Adipose tissue (tissue), 3 donors: Measurements from ENCODE around the gene MND1. TPM values are rescaled to one million over a fixed set of nuclear protein-coding genes. Genes with fewer than 3 reads are reported as not detected.

Source experiments
- H3K27ac ChIP-seq: one replicate; pipeline ENCODE4 v1.5.1; 2013; ENCODE audit warnings: low read depth, low read length
- WGBS, 3 donors: extraction: QIAGEN DNeasy Blood & Tissue Kit; methylation state at CpG; one replicate each; pipeline ENCODE4 v1.1.7; 2013; 5-methylcytosine and 5-hydroxymethylcytosine counted together
- polyA plus RNA-seq, 3 donors: library from polyadenylated mRNA; stranded (reverse); fragments of 200-250 nt; gene quantifications; one replicate each; pipeline ENCODE4 v1.2.3, GENCODE V29; 2013
- donor health status: healthy with polysubstance abuse.
- donor health status: Bipolar disorder and iron deficiency.
- donor health status: healthy.

MND1 gene
- polyA plus RNA-seq, 3 donors = 0.22 to 0.61 TPM; not detected in 1

DNA sequence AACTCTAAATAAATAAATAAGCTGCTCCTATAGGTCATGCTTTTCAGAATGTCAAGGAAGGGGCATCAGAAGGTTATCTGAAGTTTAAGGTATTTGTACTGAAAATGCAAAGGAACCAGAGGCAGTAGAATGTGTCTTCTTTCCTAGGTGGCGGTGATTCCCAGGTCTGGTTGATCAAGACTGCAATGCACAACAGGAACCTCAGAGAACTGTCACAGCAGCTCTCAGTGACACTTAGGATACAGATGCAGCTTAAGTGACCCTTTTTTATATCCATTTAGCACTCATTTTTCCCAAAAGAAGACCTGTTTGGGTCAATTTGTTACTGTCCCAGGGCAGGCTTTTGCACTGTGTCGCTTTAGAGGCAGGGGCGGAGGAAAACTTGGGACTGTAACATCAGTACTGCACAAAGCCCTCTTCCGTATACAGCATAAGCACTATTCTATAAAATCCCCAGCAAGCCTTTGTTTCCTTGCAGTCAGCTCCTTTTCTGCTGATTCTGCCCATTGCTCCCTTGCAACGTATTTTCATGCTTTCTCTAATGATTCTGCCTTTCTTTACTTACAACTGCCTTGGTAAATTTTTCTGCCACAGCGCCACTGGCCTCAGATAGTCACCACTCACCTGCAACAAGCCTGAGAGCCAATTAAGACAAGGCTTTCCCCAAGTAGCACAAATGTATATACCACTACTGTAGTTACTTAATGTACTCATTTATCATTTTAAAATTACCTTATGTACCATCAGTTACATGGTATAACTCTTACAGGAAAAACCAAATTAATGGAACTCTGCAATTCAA, 1.5 kb upstream of the MND1 start:
- no peak overlapping the region for H3K27ac ChIP-seq
- 88 to 96% (median 95%) methylated on average over 6 of the region's 6 CpGs for WGBS, 3 donors

- WGBS, 3 donors = 1 to 2% (median 1%) methylated on average over 43 to 44 of the region's 44 CpGs
- no peak overlapping the region for H3K27ac ChIP-seq
These were observed 809 bp downstream of the MND1 start for GRCh38 chr4:153345012-153345981.

GRCh38 chr4:153346031-153346430, 1.5 kb downstream of the MND1 start:
- H3K27ac ChIP-seq = no peak overlapping the region

DNA sequence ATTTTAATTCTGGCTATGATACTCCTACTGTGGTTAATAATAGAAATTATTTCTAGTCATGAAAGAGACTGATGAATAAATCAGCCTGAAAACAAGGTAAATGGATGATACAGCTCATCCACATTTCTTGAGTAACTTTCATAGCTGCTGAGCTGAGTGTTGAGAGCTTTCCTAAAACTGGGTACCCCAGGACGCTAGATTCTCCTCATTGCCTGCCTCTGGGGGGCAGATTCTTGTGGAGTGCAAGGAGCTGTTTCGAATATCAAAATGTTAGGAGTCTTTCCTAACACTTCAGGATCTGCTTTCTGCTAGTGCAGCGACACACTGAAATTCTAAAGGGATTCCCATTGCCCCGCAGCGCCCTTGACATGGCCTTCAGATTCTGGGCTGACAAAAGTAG, 2.1 kb downstream of the MND1 start:
- H3K27ac ChIP-seq = no peak overlapping the region
- WGBS, 3 donors = 82 to 88% (median 86%) methylated on average over 5 of the region's 5 CpGs

More at GRCh38 chr4:153346031-153346430, 1.5 kb downstream of the MND1 start:
- 25 to 71% (median 61%) methylated on average over 2 of the region's 2 CpGs for WGBS, 3 donors

- H3K27ac ChIP-seq = no peak overlapping the region
These were observed 2.6 kb downstream of the MND1 start for GRCh38 chr4:153347117-153347516.

- WGBS, 3 donors = 79 to 94% (median 83%) methylated on average over 4 of the region's 4 CpGs
- no peak overlapping the region for H3K27ac ChIP-seq
These were observed 3.5 kb downstream of the MND1 start for GRCh38 chr4:153348006-153348405.

- H3K27ac ChIP-seq = no peak overlapping the region
- WGBS, 3 donors = 94 to 100% (median 96%) methylated on average over 1 of the region's 1 CpG
These were observed 4.8 kb downstream of the MND1 start for GRCh38 chr4:153349206-153349805.

DNA sequence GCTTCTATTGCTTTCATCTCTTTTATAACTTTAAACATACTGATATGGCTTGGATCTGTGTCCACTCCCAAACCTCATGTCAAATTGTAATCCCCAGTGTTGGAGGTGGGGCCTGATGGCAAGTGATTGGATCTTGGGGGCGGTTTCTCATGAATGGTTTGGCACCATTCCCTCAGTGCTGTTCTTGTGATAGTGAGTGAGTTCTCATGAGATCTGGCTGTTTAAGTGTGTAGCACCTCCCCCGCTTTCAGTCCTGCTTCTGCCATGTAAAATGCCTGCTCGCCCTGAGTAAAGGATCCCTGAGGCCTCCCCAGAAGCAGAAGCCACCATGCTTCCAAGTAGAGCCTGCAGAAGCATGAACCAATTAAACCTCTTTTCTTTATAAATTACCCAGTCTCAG, 17.7 kb downstream of the MND1 start:
- WGBS, 3 donors = 61 to 80% (median 76%) methylated on average over 3 of the region's 3 CpGs

GRCh38 chr4:153364061-153364460, 19.6 kb downstream of the MND1 start:
- no peak overlapping the region for H3K27ac ChIP-seq
- WGBS, 3 donors = 98 to 99% (median 99%) methylated on average over 4 of the region's 4 CpGs

More for the DNA sequence above, 17.7 kb downstream of the MND1 start:
- H3K27ac ChIP-seq = no peak overlapping the region

DNA sequence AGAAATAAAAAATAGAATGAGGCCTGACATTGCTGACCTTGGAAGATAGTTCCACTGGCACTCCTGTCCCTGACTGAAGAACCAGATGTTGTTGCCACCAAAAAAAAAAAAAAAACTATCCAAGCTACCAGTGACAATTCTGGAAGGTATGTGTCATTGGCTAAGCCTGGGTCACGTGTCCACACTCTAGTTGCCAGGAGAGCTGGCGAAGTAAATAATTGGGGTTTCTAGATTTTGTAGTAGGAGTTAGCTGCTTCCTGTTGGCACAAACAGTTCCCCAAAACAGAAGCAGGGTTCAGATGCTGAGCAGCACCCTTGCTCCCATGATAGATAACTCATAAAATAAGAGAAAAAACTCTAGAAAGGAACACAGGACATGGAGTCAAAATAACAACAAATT, 20.5 kb downstream of the MND1 start:
- no peak overlapping the region for H3K27ac ChIP-seq
- WGBS, 3 donors = 88 to 96% (median 90%) methylated on average over 2 of the region's 2 CpGs

DNA sequence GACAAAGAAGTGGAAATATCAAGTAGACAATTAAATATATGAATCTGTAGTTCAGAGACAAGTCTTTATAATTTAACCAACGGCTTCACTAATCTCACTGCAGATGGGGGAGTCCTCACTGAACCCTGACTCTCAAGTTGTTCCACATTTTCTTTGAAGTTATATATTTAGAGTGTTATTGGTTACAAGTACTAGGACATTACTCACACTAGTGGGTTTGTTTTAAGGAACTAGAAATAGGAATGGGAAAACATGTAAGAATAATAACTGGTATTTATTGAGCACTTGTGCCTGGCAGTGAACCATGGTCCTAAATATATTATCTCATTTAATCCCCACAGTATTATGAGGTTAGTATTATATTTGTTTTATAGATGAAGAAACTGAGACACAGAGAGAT, 22.0 kb downstream of the MND1 start:
- 94 to 98% (median 97%) methylated on average over 1 of the region's 1 CpG for WGBS, 3 donors
- H3K27ac ChIP-seq = no peak overlapping the region

DNA sequence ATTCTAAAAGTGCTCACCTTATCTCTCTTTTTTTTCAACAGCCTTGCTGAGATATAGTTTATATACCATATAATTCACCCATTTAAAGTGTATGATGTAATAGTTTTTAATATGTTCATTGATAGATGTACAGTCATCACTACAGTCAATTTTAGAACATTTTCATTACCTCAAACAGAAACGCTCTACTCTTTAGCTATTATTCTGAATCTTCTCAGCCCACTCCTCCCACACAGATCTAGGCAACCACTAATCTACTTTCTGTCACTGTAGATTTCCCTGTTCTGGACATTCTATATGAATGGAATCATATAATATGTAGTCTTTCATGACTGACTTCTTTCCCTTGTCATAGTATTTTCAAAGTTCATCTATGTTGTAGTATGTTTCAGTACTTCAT, 22.6 kb downstream of the MND1 start:
- H3K27ac ChIP-seq = no peak overlapping the region
- WGBS, 3 donors = 87 to 97% (median 91%) methylated on average over 1 of the region's 1 CpG

DNA sequence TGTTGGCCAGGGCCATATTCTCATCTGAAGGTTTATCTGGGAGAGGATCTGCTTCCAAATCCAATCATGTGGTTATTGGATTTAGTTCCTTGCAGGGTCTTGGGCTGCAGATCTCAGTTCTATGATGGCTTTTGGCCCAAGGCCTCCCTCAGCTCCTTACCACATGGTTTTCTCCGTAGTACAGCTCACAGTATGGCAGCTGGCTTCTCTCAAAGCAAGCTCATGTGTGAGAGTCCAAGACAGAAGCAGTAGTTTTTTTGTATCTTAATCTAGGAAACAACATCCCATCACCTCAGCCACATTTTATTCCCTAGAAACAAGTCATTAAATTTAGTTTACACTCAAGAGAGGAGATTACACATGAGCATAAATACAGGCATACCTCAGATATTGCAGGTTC, 24.5 kb downstream of the MND1 start:
- H3K27ac ChIP-seq = no peak overlapping the region
- 88 to 96% (median 93%) methylated on average over 1 of the region's 1 CpG for WGBS, 3 donors

DNA sequence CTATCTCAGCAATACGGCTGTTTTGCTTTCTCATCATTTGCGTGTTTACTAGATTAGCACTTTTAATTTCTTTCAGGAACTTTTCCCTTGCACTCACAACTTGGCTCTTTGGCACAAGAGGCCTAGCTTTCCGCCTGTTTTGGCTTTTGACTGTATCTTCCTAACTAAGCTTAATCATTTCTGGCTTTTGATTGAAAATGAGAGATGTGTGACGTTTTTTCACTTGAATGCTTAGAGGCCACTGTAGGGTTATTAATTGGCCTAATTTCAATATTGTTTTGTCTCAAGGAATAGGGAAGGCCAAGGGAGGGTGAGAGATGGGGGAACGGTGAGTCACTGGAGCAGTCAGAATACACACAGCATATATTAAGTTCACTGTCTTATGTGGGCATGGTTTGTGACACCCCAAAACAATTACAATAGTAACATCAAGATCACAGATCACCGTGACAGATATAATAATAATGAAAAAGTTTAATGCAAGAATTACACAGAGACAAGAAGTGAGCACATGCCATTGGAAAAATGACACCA, 27.3 kb downstream of the MND1 start:
- WGBS, 3 donors = 95% methylated on average over 6 of the region's 6 CpGs
- no peak overlapping the region for H3K27ac ChIP-seq

DNA sequence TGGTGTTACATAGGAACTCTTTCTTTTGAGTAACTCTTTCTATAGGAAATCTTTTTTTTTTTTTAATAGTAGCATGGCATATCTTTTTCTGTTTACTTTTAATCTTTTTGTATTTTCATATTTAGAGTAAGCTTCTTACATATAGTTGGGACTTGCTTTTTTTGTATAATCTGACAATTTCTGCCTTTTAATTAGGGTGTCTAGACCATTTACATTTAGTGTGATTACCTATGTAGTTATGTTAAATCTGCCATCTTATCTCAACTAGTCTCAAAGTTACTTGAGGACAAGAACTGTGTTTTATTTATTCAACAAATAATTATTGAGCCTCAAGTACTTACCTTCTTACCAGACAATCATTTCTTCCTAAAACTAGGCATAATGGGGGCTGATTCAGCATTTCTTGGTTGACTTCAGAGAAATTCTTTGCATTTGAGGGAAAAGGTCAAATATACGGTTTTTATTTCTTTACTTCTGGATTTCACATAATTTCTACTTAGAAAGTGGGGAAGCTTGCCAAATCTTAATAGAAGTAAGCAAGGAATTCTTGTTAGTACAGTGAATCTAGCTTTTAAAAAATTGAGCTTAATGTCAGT, 28.6 kb downstream of the MND1 start:
- WGBS, 3 donors = 65 to 85% (median 83%) methylated on average over 1 of the region's 1 CpG

GRCh38 chr4:153374442-153374841, 30.0 kb downstream of the MND1 start:
- WGBS, 3 donors = 52 to 78% (median 67%) methylated on average over 2 of the region's 2 CpGs
- H3K27ac ChIP-seq = no peak overlapping the region

More for the DNA sequence above, 28.6 kb downstream of the MND1 start:
- H3K27ac ChIP-seq = no peak overlapping the region

- 89 to 100% (median 93%) methylated on average over 1 of the region's 1 CpG for WGBS, 3 donors
- no peak overlapping the region for H3K27ac ChIP-seq
These were observed 30.8 kb downstream of the MND1 start for GRCh38 chr4:153375303-153375702.

DNA sequence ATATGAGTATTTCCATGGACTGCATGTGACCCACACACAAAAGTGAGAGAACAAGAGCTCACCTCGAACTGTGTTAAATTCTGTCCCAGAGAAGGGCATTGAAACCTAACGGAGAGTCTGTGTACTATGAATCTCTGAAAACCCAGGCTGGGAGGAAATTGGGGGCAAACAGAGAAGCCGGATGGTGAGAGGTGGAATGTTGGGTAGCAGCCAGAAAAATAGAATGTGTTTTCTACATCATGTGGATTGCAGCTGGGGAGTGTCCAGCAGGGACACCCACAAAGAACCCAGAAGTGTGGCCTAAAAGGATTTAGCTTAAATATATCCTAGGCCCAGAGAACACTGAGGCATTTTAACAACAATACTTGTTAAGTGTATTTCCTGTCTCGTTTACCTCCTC, 38.6 kb downstream of the MND1 start:
- 70 to 81% (median 70%) methylated on average over 4 of the region's 4 CpGs for WGBS, 3 donors
- no peak overlapping the region for H3K27ac ChIP-seq
